Adrenal gland (tissue), 12 donors: ENCODE results near the gene TBL1XR1. TPM values are rescaled to one million over a fixed set of nuclear protein-coding genes. Genes with fewer than 3 reads are reported as not detected.

ENCODE experiments used
- DNase-seq, 7 donors: peaks; one replicate each; pipeline ENCODE4 v3.0.0-alpha.2; 2019 to 2020
- H3K27ac ChIP-seq, 5 donors: fragments of 200-600 bp; sonication (generic) in 4 of 5; 1 replicate in 3 of 5; 2 replicates in 2 of 5; pipeline versions ENCODE4 v1.5.1 to v1.8.0; 2016 to 2020; ENCODE audit warnings: mild to moderate bottlenecking in 1 of 5
- H3K27me3 ChIP-seq: fragments of 200-600 bp; 2 replicates; pipeline ENCODE4 v1.8.0; 2021
- H3K36me3 ChIP-seq, 2 donors: fragments of 200-600 bp; replicated peaks in 1 of 2; 1 replicate in 1 of 2; 2 replicates in 1 of 2; pipeline versions ENCODE4 v1.5.1 to v1.8.0; 2018 to 2022
- H3K4me1 ChIP-seq, 2 donors: fragments of 200-600 bp; replicated peaks in 1 of 2; 1 replicate in 1 of 2; 2 replicates in 1 of 2; pipeline versions ENCODE4 v1.5.1 to v1.8.0; 2018 to 2021
- H3K4me3 ChIP-seq, 4 donors: fragments of 200-600 bp; sonication (generic) in 3 of 4; one replicate each; pipeline ENCODE4 v1.5.1; 2016 to 2018
- H3K9me3 ChIP-seq, 3 donors: fragments of 200-600 bp; sonication (generic) in 1 of 3; replicated peaks in 1 of 3; 1 replicate in 2 of 3; 2 replicates in 1 of 3; pipeline versions ENCODE4 v1.5.1 to v1.8.0; 2016 to 2021
- POLR2A ChIP-seq, 2 donors: fragments of 450-650 bp; IDR thresholded peaks; one replicate each; pipeline ENCODE4 v1.6.1; 2017; ENCODE audit warnings: antibody characterized with exemption in 2 of 2, mild to moderate bottlenecking in 2 of 2, moderate library complexity in 1 of 2
- WGBS, 4 donors: extraction: QIAGEN DNeasy Blood & Tissue Kit in 2 of 4; methylation state at CpG; one replicate each; pipeline versions ENCODE4 v1.1.5 to v1.1.7; 2013 to 2017; 5-methylcytosine and 5-hydroxymethylcytosine counted together
- intact Hi-C, 2 donors: fragments of 100-400 bp; cut with DNase I; formaldehyde crosslinking; loops; one replicate each; pipeline versions ENCODE4 v1.14.1 to v1.15.0; 2022 to 2023
- polyA plus RNA-seq, 3 donors: library from polyadenylated mRNA; stranded (reverse); fragments of 200-250 nt in 2 of 3; fragments of 350-450 nt in 1 of 3; fragmentation: Illumina TruSeq in 1 of 3; extraction: RNeasy Lipid Tissue Mini Kit (QIAGEN cat#74804) in 1 of 3; gene quantifications; one replicate each; pipeline ENCODE4 v1.2.3, GENCODE V29; 2013 to 2014
- total RNA-seq, 9 donors: library from RNA; depleted of rRNA in 4 of 9; stranded (reverse); fragments of >200 nt in 4 of 9; fragments of 120-200 nt in 1 of 9; fragmentation: NEBNext Ultra II Directional in 1 of 9; extraction: Animal tissue kit (Norgen Biotek cat#: 25700) in 1 of 9; gene quantifications; one replicate each; pipeline versions ENCODE4 v1.1.0 to v1.2.4, GENCODE V29; 2013 to 2023
- TF ChIP-seq, protein P1 (sequence below), 6 experiments: fragments of 450-650 bp in 4 of 6; fragments of 200-600 bp in 2 of 6; sonication (generic) in 1 of 6; IDR thresholded peaks; 1 replicate in 5 of 6; 2 replicates in 1 of 6; pipeline versions ENCODE4 v1.5.1 to v1.8.0; 2016 to 2021; ENCODE audit warnings: antibody characterized with exemption in 6 of 6, mild to moderate bottlenecking in 2 of 6, moderate library complexity in 1 of 6
- donor health status: healthy with polysubstance abuse.
- donor health status: Bipolar disorder and iron deficiency.
- donor health status: DM: yes; HTN: yes; CAD: no.
- donor health status: DM: no; HTN: no; CAD: no.
- donor health status: DM: no; HTN: no; CAD: no.
- donor health status: DM: yes; HTN: yes; CAD: no.

Gene TBL1XR1
- total and polyA plus RNA-seq, 12 donors: 17.5 to 258 (median 93.6) TPM

DNA sequence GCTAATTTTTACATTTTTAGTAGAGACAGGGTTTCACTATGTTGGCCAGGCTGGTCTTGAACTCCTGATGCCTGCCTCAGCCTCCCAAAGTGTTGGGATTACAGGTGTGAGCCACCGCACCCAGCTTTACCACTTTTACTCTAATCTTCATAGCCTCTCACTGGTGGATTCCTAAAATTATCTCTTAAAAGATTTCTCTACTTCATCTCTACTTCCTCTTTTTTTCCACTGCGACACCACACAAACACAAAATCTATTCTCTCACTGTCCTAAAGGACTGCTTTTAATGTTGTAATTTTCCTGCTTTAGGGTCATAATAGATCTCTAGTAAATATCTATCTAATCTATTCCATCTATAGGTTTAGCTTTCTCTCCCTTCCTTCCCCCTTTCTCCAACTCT is 34.0 kb upstream of the TBL1XR1 start:
- no peaks in the 10 kb centered on the region for H3K4me1 ChIP-seq
- no peak overlapping the region for H3K27ac ChIP-seq
- TF ChIP-seq, protein P1, sequence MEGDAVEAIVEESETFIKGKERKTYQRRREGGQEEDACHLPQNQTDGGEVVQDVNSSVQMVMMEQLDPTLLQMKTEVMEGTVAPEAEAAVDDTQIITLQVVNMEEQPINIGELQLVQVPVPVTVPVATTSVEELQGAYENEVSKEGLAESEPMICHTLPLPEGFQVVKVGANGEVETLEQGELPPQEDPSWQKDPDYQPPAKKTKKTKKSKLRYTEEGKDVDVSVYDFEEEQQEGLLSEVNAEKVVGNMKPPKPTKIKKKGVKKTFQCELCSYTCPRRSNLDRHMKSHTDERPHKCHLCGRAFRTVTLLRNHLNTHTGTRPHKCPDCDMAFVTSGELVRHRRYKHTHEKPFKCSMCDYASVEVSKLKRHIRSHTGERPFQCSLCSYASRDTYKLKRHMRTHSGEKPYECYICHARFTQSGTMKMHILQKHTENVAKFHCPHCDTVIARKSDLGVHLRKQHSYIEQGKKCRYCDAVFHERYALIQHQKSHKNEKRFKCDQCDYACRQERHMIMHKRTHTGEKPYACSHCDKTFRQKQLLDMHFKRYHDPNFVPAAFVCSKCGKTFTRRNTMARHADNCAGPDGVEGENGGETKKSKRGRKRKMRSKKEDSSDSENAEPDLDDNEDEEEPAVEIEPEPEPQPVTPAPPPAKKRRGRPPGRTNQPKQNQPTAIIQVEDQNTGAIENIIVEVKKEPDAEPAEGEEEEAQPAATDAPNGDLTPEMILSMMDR (IDR thresholded peaks at IDR 0.05): no peak
- TF ChIP-seq POLR2A (IDR thresholded peaks at IDR 0.05): no peak
- WGBS, 4 donors: 83 to 93% (median 85%) methylated on average over 2 of the region's 2 CpGs
- no peak overlapping the region for H3K4me3 ChIP-seq
- DNase-seq: peak in 1 of 7 donors; percentile 14
- H3K27me3 ChIP-seq: no peaks in the 10 kb centered on the region
- H3K9me3 ChIP-seq: no peaks in the 10 kb centered on the region
- H3K36me3 ChIP-seq: no peaks in the 10 kb centered on the region
- intact Hi-C loops: no loop called here

DNA sequence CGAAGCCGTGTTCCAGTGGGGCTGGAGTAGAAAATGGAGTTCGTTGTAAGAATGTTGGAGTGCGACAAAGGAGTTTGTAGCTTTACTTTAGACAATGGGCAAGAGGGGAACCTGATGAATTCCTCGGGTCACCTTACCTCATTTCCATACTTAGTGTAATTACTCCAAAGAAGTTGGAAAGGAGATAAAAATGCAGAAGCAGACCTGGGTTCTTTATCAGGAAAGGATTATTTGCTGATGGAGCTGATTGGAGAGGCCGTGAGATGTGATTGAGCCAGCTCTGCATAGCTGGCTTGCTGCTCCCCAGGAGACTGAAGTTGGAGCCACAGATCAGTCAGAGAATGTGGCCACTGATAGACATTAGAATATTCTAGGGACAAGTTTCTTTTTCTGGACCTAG is 33.4 kb upstream of the TBL1XR1 start:
- Histone ChIP-seq H3K4me1 (no peaks in the 10 kb centered on the region), H3K9me3 (no peaks in the 10 kb centered on the region), H3K4me3 (no peak overlapping the region), H3K36me3 (no peaks in the 10 kb centered on the region), H3K27me3 (no peaks in the 10 kb centered on the region), H3K27ac (no peak overlapping the region)
- peak in 1 of 7 donors; percentile 10 for DNase-seq
- intact Hi-C loops: no loop called here
- 94 to 97% (median 96%) methylated on average over 6 of the region's 6 CpGs for WGBS, 4 donors
- TF ChIP-seq POLR2A (IDR thresholded peaks at IDR 0.05): no peak
- TF ChIP-seq, protein P1 (IDR thresholded peaks at IDR 0.05): no peak

DNA sequence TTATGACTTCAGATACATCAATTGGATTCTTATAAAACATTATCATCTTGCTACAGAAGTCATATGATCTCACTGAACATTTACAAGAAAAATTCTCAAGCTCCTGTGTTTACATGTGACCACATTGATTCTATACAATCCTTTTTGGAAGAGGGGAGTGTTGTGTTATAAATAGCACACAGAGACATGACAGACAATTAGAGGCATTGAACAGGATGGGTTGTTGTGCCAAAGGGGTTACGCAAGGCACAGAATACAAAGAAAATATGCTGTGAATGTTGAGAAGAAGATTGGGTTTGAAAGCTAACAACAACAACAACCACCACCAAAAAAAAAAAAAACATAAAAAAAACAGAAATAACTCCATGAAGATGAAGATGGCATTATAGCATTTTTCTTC is 32.5 kb upstream of the TBL1XR1 start:
- no peak overlapping the region for H3K27ac ChIP-seq
- no peak overlapping the region for H3K4me3 ChIP-seq
- no peak for DNase-seq
- no peak for TF ChIP-seq POLR2A (IDR thresholded peaks at IDR 0.05)
- TF ChIP-seq, protein P1 (IDR thresholded peaks at IDR 0.05): no peak
- H3K4me1 ChIP-seq: no peaks in the 10 kb centered on the region
- 88 to 96% (median 96%) methylated on average over 1 of the region's 1 CpG for WGBS, 4 donors
- intact Hi-C loops: no loop called here
- H3K36me3 ChIP-seq: no peaks in the 10 kb centered on the region
- no peaks in the 10 kb centered on the region for H3K9me3 ChIP-seq
- H3K27me3 ChIP-seq: no peaks in the 10 kb centered on the region

DNA sequence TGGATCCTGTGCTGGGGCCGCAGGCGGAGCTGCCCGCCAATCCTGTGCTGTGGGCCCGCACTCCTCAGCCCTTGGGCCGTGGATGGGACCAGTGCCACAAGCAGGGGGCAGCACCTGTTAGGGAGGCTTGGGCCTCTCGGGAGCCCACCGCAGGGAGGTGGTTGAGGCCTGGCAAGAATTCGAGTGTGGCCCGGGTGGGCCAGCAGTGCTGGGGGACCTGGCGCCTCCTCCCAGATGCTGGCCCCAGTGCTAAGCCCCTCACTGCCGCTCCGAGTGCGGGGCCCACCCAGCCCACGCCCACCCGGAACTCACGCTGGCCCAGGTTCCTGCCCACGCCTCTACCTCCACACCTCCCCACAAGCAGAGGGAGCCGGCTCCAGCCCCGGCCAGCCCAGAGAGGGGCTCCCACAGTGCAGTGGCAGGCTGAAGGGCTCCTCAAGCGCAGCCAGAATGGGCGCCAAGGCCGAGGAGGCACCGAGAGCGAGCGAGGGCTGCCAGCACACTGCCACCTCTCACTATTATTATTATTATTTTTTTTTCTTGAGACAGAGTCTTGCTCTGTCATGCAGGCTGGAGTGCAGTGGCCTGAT is 31.4 kb upstream of the TBL1XR1 start:
- no peak for TF ChIP-seq POLR2A (IDR thresholded peaks at IDR 0.05)
- TF ChIP-seq, protein P1 (IDR thresholded peaks at IDR 0.05): no peak
- H3K4me1 ChIP-seq: no peaks in the 10 kb centered on the region
- no peaks in the 10 kb centered on the region for H3K9me3 ChIP-seq
- DNase-seq: peak in 1 of 7 donors; percentile 17
- intact Hi-C loops: no loop called here
- no peaks in the 10 kb centered on the region for H3K27me3 ChIP-seq
- H3K36me3 ChIP-seq: no peaks in the 10 kb centered on the region
- no peak overlapping the region for H3K4me3 ChIP-seq
- H3K27ac ChIP-seq: no peak overlapping the region
- 89 to 99% (median 94%) methylated on average over 8 to 25 of the region's 25 CpGs for WGBS, 4 donors
